ENCODE data around the gene SLC4A4.

- TF ChIP-seq BHLHE40 (IDR thresholded peaks at IDR 0.05; ENCODE audit: borderline replicate concordance), result no peak
- no peak for TF ChIP-seq ELF4 (IDR thresholded peaks at IDR 0.05)
- no peak for TF ChIP-seq SUZ12 (IDR thresholded peaks at IDR 0.05)
- TF ChIP-seq L3MBTL2 (conservative IDR thresholded peaks at IDR 0.05), result no peak
- TF ChIP-seq FOXK2 (IDR thresholded peaks at IDR 0.05), result no peak
- no peak for TF ChIP-seq SP1 (IDR thresholded peaks at IDR 0.05)
- TF ChIP-seq CTBP1 (IDR thresholded peaks at IDR 0.05; ENCODE audit: borderline replicate concordance), result no peak
- TF ChIP-seq, protein P1, sequence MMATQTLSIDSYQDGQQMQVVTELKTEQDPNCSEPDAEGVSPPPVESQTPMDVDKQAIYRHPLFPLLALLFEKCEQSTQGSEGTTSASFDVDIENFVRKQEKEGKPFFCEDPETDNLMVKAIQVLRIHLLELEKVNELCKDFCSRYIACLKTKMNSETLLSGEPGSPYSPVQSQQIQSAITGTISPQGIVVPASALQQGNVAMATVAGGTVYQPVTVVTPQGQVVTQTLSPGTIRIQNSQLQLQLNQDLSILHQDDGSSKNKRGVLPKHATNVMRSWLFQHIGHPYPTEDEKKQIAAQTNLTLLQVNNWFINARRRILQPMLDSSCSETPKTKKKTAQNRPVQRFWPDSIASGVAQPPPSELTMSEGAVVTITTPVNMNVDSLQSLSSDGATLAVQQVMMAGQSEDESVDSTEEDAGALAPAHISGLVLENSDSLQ (IDR thresholded peaks at IDR 0.05), result no peak
These were observed 263.6 kb downstream of the SLC4A4 start for GRCh38 chr4:71602289-71602900.

All from HEK293T (cell line).